BE2C (cell line): ENCODE results near the gene TMEM259.
A peak's percentile ranks its signal among the peaks of the same experiment; 100 is the strongest.

Experiments
- DNase-seq: peaks from one replicate; pipeline ENCODE4 v3.0.0-alpha.2; 2020
- H3K27me3 ChIP-seq: fragments of 250-450 bp; sonication (Bioruptor Pico); 2 replicates; pipeline ENCODE4 v1.5.1; 2020; ENCODE audit warnings: mild to moderate bottlenecking
- H3K36me3 ChIP-seq: fragments of 250-450 bp; sonication (Bioruptor Pico); 2 replicates; pipeline ENCODE4 v1.5.1; 2020; ENCODE audit warnings: mild to moderate bottlenecking
- H3K4me1 ChIP-seq: fragments of 250-450 bp; sonication (Bioruptor Pico); 2 replicates; pipeline ENCODE4 v1.5.1; 2020
- H3K4me3 ChIP-seq: 2 replicates; pipeline ENCODE4 v1.5.1; 2011; ENCODE audit warnings: low read depth, low read length
- H3K9me3 ChIP-seq: fragments of 250-450 bp; sonication (Bioruptor Pico); 2 replicates; pipeline ENCODE4 v1.5.1; 2020
- TF ChIP-seq, protein P1 (sequence below): IDR thresholded peaks from 2 replicates; pipeline ENCODE4 v1.5.1; 2012; ENCODE audit warnings: mild to moderate bottlenecking, low read depth, low read length

The TMEM259 gene

DNA sequence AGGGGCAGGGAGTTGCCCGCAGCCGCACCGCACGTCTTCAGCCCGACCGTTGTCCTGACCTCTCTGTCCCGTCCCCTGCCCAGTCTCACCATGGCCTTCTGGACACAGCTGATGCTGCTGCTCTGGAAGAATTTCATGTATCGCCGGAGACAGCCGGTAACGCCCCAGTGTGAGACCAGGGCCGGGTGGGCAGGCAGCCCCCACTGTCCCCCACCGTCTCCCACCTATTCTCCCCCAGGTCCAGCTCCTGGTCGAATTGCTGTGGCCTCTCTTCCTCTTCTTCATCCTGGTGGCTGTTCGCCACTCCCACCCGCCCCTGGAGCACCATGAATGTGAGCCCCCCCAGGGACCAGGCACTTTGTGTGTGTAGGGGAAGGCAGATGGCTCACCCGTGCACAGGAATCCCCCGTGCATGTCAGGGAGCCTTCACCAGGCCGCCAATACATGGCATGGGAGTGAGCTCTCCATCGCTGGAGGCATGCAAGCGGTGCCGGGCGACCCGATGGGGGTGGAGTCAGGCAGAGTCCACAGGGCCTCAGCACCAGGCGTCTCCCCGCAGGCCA lies 20.4 kb upstream of the TMEM259 start:
- no peaks in the 10 kb centered on the region for H3K9me3 ChIP-seq
- peaks cover 10% of the 10 kb centered on the region for H3K4me1 ChIP-seq
- peak overlapping the region; percentile 72 for H3K4me3 ChIP-seq
- TF ChIP-seq, protein P1, sequence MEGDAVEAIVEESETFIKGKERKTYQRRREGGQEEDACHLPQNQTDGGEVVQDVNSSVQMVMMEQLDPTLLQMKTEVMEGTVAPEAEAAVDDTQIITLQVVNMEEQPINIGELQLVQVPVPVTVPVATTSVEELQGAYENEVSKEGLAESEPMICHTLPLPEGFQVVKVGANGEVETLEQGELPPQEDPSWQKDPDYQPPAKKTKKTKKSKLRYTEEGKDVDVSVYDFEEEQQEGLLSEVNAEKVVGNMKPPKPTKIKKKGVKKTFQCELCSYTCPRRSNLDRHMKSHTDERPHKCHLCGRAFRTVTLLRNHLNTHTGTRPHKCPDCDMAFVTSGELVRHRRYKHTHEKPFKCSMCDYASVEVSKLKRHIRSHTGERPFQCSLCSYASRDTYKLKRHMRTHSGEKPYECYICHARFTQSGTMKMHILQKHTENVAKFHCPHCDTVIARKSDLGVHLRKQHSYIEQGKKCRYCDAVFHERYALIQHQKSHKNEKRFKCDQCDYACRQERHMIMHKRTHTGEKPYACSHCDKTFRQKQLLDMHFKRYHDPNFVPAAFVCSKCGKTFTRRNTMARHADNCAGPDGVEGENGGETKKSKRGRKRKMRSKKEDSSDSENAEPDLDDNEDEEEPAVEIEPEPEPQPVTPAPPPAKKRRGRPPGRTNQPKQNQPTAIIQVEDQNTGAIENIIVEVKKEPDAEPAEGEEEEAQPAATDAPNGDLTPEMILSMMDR: no peak
- DNase-seq: no peak
- H3K27me3 ChIP-seq: no peaks in the 10 kb centered on the region
- H3K36me3 ChIP-seq: no peaks in the 10 kb centered on the region

DNA sequence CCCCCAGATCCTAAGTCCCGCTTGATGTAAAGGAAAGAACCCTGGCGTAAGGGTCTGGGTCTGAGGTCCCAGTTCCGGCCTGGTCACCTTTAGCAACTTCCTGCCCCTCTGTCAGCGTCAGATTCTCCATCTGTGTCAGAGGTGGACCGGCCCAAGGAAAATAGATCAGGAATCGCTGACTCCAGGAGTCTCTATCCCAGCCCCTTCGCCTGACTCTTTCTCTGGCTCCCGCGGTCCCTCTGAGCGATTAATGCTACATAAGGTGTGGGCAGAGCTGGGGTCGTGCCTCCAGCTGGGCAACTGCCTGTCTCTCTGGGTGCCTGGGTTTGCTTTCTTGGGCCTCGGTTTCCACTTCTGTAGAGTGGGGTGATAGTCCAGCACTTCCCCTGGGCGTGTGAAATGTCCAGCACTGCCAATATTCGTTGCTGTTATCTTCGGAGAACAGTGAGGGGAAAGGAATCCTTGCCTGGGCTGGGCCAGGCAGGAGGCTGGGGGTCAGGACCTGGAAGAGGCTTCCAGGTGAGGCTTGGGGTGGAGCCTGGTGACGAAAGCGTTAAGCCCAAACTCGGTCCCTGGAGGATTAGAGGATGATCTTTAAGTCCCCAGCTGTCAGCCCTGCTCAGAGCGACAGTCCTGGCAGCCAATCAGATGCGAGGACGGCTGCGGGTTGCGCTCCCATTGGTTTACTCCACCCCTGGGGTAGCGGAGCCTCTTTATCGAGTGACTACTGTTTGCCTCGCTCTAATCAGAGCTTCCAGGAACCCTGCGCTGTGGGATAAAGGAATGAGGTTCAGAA lies 19.8 kb upstream of the TMEM259 start:
- peak; percentile 92 for DNase-seq
- Histone ChIP-seq H3K4me1 (peaks cover 10% of the 10 kb centered on the region), H3K9me3 (no peaks in the 10 kb centered on the region), H3K36me3 (no peaks in the 10 kb centered on the region), H3K27me3 (no peaks in the 10 kb centered on the region), H3K4me3 (peak overlapping the region; percentile 72)
- TF ChIP-seq, protein P1: no peak

DNA sequence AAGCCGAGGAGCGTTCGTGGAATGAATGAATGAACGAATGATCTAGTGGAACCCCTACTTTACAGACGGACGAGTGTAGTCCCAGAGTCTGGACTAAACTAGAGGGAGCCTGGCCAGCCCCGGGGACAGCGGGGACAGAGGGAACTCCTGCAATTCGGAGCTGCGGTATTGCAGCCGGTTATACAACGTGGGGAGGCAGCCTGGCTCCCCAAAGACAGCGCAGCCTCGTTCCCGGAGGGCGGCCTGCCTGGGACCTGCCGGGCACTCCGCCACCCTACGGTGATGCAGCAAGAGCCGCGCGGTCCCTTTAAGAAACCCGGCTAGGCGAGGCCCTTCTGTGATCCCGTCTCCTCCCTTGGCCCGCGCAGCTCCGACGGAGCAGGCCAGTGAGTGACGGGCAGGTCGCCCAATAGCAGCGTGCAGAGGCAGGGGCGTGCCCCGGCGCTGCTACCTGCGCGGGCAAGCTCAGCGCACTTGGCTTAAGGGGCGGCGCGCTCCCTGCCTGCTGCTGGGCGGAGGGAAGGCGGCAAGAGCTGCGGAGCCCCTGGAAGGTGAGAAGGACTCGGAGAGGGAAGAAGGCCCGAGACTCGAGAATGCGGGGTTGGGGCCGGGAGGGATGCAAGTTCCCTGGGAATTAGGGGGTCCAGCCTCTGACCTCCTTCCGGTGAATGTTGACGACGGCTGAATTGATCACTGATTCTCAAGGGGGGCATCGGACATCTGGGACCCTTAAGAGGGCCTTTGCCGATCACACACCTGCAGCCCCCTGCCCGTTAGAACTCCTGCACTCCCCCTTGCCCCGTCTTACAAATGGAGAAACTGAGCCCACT lies 18.9 kb upstream of the TMEM259 start, which contains the start of gene ABCA7:
TSS of gene ABCA7 (plus strand) at position 462 of the 830 bp plus-strand sequence. CDS start 1,255 bp downstream, outside the sequence.
- H3K27me3 ChIP-seq: no peaks in the 10 kb centered on the region
- H3K4me1 ChIP-seq: peaks cover 10% of the 10 kb centered on the region
- DNase-seq: peak; percentile 98
- no peaks in the 10 kb centered on the region for H3K36me3 ChIP-seq
- no peaks in the 10 kb centered on the region for H3K9me3 ChIP-seq
- peak within 1 kb of the TSS; percentile 72 for H3K4me3 ChIP-seq
- TF ChIP-seq, protein P1: no peak

DNA sequence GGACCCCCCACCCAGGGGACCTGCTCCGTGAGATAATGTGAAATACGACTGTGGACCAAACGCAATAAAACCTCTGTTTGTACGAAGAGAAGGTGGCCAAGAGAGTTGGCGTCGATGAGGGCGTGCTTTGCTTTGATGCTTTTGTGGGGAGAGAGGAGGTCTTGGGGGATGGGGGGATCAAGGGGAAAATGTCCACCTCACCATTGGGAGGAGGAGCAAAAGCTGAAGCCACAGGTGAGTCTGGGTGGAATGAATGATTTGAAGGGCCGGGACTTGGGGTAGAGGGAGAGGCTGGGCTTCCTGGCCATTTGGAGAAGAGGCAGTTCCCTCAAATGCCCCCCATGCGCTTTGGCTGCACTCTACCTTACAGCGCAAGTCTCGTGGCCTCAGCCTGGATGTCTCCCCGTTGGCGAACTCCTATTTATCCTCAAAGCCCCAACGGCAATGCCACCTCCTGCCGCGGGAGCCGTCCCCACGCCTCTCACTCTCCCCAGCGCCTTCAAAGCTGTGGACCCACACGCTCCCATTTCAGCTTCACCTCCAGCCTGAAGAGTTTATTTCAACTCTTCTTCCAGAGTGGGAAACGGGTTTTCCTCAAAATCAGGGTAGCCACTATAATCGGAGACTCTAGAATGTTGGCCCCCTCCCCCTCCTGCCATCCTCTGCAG lies 18.2 kb upstream of the TMEM259 start:
- Histone ChIP-seq H3K36me3 (no peaks in the 10 kb centered on the region), H3K4me3 (peak overlapping the region; percentile 72), H3K9me3 (no peaks in the 10 kb centered on the region), H3K27me3 (no peaks in the 10 kb centered on the region), H3K4me1 (peaks cover 10% of the 10 kb centered on the region)
- no peak for DNase-seq
- TF ChIP-seq, protein P1: no peak

DNA sequence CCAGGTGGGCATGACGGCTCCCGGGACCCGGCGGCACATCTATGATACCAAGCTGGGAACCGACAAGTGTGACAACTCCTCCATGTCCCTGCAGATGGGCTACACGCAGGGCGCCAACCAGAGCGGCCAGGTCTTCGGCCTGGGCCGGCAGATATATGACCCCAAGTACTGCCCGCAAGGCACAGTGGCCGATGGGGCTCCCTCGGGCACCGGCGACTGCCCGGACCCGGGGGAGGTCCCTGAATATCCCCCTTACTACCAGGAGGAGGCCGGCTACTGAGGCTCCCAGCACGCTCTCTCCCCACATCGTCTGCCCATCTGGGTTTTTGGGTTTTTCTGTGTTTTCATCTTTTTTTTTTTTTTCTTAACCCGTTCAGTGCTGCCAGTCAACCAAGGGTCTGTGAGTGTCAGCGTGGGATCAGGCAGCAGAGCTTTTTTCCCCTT lies 16.7 kb upstream of the TMEM259 start:
- Histone ChIP-seq H3K4me1 (peaks cover 9% of the 10 kb centered on the region), H3K36me3 (no peaks in the 10 kb centered on the region), H3K4me3 (no peak overlapping the region), H3K9me3 (no peaks in the 10 kb centered on the region), H3K27me3 (no peaks in the 10 kb centered on the region)
- TF ChIP-seq, protein P1: no peak
- peak; percentile 10 for DNase-seq
